ENCODE data around the gene MESD.

Gene MESD

DNA sequence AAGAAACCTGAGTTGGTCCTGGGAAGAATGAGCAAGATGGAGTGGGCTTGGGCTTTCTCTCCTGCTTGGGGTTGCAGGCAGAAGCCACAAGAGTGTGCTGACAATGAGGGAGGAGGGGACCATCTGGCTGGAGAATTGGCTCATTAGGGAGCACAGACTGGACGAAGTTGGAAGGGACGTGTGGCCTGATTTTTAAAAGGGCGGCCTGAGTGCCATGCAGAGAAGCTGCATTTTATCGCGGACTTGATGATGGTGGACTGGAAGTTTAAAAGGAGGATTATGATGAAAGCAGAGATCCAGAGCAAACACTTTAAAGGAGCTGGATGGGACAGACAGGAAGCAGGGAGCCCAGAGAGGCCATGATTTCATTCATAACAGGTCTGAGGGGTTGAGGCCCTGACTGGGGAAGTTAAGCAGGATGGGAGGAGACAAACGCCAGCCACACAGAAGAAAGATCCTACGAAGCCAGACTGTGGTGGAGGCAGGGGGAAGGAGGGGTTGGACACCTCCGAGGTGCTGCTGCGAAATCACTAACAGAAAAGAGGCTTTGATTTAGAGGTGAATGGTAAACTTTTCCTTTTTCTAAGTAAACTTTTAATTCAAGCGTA is 34.8 kb upstream of the MESD start:
- TF ChIP-seq, protein P1, sequence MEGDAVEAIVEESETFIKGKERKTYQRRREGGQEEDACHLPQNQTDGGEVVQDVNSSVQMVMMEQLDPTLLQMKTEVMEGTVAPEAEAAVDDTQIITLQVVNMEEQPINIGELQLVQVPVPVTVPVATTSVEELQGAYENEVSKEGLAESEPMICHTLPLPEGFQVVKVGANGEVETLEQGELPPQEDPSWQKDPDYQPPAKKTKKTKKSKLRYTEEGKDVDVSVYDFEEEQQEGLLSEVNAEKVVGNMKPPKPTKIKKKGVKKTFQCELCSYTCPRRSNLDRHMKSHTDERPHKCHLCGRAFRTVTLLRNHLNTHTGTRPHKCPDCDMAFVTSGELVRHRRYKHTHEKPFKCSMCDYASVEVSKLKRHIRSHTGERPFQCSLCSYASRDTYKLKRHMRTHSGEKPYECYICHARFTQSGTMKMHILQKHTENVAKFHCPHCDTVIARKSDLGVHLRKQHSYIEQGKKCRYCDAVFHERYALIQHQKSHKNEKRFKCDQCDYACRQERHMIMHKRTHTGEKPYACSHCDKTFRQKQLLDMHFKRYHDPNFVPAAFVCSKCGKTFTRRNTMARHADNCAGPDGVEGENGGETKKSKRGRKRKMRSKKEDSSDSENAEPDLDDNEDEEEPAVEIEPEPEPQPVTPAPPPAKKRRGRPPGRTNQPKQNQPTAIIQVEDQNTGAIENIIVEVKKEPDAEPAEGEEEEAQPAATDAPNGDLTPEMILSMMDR (IDR thresholded peaks at IDR 0.05; ENCODE audit: low read depth, low read length, missing control alignments): no peak
- DNase-seq (ENCODE audit: extremely low read depth, low read depth): no peak
- H3K4me3 ChIP-seq (replicated peaks; ENCODE audit: low read depth, low read length): no peak overlapping the region

DNA sequence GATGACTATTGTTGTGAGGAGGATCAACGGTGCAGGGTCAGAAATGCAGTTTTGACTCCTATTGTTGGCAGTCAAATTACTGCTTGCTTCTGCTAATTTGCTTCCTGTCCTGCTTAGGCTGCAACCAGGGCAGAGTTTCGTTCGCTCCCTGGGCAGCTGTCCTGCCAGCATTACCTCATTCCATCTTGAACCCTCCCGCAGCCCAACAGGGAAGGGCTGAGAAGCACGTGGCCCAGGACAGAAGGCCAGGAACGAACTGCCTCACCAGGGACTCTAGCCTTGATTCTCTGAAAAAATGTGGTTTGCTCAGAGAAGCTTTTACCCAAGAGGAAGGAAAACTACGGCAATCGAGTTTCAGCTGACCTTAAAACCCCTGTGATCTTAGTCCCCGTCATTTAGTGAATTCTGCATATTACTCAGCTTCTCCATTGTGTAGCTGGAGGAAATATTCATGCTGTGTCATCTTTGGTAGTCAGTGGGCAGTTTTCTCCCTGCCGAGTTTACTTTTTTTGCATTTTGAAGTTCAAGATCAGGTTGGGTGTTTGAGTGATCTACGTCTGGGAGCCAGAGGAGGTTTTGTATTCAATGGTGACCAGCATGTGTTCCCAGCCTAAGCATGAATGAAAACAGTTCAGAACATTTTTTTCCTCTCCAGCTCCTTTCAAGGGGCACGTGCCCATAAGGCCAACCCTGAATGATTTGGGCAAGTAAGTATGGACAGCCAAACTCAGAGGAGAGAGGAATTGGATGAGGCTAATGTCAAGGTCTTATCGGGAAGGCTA is 34.1 kb upstream of the MESD start:
- TF ChIP-seq, protein P1 (IDR thresholded peaks at IDR 0.05; ENCODE audit: low read depth, low read length, missing control alignments): no peak
- no peak overlapping the region for H3K4me3 ChIP-seq (replicated peaks; ENCODE audit: low read depth, low read length)
- DNase-seq (ENCODE audit: extremely low read depth, low read depth): peak; percentile 26

DNA sequence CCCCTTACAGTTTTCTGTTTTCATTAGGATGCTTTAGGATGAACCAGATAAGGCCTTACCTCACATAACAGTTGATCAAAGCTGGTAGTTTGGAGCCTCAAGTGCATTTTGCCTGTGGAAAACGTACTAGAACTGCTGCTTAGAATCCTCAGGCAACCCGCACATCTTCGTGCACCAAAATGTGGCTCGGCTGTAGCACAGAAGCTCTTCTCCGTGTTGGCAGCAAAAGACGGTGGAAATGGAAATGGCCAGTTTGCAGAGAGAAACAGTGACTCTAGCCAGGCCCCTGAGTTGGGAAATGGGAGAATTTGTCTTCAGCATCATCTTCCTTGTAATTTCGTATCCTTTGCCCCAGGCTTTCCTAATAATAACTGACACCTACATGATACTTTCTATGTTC is 31.7 kb upstream of the MESD start:
- no peak overlapping the region for H3K4me3 ChIP-seq (replicated peaks; ENCODE audit: low read depth, low read length)
- TF ChIP-seq, protein P1 (IDR thresholded peaks at IDR 0.05; ENCODE audit: low read depth, low read length, missing control alignments): no peak
- DNase-seq (ENCODE audit: extremely low read depth, low read depth): no peak

DNA sequence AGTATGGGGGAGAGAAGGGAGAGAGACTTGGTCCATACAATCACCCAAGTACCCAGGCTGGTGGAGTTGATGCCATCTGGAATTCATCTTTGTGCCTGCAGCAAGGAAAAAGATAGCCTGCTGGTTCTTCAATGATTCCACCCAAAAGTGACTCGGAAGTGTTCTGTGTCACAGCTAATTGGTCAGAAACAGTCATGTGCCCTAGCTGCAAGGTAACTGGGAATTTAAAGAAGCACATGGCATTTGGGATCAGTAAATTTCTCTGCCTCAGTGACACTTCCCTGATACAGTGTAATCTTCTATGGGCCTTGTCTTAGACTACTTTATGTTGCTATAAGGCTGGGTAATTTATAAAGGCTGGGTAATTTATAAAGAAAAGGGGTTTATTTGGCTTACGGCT is 28.6 kb upstream of the MESD start:
- no peak for DNase-seq (ENCODE audit: extremely low read depth, low read depth)
- TF ChIP-seq, protein P1 (IDR thresholded peaks at IDR 0.05; ENCODE audit: low read depth, low read length, missing control alignments): no peak
- no peak overlapping the region for H3K4me3 ChIP-seq (replicated peaks; ENCODE audit: low read depth, low read length)

DNA sequence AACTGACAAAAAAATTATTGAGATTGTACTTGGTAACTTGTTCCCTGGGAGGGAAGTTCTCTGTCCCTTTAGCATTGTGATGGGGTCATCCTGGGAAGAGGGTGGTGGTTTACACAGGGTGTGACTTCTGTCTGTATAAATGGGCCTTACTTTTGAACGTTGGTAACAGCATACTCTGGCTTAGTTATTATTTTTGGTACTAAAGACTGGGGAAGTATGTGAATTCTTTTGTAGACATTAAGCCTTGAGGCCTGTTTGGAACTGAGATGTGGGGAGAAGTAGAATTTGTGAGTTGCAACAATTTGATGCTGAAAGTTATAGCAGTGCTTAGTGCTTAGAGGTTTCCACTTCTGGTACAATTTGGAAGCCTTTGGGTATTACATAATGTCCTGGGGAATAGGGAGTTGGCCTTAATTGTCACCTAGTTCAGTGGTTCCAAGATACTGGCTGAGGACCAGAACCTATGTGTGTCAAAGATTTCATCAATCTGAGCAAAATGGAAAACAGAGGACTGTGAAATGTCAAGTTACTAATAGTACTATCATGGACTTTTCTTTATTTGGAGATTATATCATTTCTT is 27.0 kb upstream of the MESD start:
- no peak for DNase-seq (ENCODE audit: extremely low read depth, low read depth)

DNA sequence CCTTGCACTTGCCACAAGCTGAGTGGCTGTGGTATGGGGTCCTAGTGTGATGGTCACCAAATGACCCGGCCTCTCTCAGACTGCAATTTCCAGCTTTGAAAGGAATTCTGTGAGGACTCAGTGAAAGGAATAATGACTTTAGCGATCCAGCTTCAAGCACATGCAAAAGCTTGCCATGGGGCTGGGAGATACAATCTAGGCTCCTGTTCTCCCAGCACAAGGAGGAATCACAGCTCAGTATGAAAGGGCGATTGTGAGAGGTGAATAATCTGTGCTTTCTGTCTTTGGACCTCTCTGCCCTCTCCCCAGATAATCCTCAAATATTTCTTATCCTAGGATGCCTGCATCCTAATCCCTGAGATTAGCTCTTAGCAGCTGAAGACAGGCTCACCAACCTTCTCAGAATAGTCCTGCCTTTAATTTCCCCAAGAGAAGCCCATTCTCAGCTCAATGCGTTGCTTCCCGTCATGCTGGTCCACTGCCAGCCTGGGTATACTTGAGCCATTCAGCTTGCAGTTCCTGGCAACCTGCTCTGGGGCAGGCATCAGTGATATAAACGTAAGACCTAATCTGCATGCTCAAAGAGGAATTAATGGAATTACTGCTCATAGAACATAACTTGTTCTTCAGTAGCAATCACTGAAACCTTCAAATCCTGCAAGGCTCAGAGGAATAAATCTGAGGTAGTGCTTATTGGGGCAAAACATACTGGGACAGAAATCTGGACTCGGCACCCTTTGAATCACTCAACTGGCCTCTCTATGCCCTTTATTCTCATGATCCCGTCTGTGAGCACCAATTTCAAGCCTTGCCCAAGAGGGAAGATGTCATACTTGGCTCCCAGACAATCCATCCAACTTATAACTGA is 26.2 kb upstream of the MESD start:
- no peak overlapping the region for H3K4me3 ChIP-seq (replicated peaks; ENCODE audit: low read depth, low read length)
- TF ChIP-seq, protein P1 (IDR thresholded peaks at IDR 0.05; ENCODE audit: low read depth, low read length, missing control alignments): no peak
- no peak for DNase-seq (ENCODE audit: extremely low read depth, low read depth)

More for the DNA sequence above, 27.0 kb upstream of the MESD start:
- TF ChIP-seq, protein P1 (IDR thresholded peaks at IDR 0.05; ENCODE audit: low read depth, low read length, missing control alignments): no peak
- H3K4me3 ChIP-seq (replicated peaks; ENCODE audit: low read depth, low read length): no peak overlapping the region

Measured in HFF-Myc (cell line).